GM18868 (cell line): ENCODE data around the gene SUPT16H.
A peak's percentile ranks its signal among the peaks of the same experiment; 100 is the strongest.

Source experiments
- ATAC-seq: cut with Tn5 transposase; IDR thresholded peaks from one replicate; pipeline ENCODE4 v1.9.1; 2021; ENCODE audit warnings: mild to moderate bottlenecking, moderate library complexity; ENCODE audit not compliant: unreplicated experiment

The SUPT16H gene

DNA sequence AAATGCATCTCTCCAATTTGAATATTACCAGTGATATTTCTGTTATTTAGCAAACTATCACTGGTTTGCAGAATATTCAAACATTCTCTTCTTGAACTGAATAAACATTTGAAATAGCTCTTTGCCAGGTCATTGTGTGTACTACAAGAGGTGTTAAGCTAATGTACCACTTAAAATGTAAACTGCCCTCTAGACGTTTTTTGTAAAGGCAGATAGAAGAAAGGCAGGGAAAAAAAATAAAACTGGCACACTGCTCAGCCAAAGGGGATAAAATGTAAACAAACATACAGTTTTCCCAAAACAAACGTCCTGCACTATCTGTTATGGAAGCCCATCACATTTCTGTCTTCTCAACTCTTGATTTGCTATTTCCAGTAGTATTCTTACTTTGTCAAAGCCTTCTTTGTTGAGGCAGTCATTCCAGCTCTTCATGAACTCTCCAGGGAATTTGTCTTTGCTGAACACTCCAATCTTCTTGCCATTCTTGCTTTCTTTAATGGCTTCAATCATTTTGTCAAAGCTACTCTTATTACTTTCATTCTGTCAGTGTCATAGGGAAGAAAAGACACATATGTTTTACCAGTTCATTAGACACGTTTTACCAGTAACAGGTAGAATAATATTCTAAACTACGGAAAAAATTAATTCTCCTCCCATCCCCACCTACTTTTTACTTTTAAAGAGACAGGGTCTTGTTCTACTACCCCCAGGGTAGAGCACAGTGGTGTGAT, 13.7 kb downstream of the SUPT16H start:
- ATAC-seq, result no peak

DNA sequence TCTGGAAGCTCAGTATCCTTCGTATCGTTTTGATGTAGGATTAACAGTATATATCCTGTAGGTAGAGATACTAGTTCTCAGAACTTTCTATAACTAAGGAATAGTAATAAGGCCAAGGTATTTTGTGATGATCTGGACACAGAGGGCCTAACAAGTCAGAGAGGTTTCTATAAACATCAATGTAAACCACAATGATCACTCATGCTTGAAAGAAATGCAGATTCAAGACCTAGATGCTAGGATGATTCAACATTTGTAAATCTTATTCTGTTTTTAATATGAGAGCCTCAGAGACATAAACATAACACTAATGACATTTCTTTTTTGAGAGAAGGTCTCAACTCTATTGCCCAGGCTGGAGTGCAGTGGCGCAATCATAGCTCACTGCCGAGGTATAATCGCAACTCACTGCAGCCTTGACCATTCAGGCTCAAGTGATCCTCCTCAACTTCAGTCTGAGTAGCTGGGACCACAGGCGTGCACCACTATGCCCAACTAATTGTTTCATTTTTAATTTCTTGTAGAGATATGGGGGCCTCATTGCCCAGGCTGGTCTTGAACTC, 16.2 kb downstream of the SUPT16H start:
- no peak for ATAC-seq

DNA sequence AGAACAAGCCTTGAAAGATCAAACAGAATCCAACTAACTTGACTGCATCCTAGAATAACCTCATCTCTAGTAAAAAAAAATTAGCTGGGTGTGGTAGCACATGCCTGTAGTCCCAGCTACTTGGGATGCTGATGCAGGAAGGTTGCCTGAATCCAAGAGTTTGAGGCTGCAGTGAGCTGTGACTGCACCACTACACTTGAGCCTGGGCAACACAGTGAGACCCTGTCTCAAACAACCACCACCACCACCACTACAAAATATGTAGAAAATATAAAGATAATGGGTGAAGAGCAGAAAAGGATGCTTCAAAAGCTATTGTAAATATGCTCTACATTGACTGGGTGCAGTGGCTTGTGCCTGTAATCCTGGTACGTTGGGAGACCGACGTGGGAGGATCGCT, 27.3 kb downstream of the SUPT16H start:
- no peak for ATAC-seq

- ATAC-seq, result peak; percentile 87
Observed at GRCh38 chr14:21352587-21352986, 31.2 kb downstream of the SUPT16H start.

DNA sequence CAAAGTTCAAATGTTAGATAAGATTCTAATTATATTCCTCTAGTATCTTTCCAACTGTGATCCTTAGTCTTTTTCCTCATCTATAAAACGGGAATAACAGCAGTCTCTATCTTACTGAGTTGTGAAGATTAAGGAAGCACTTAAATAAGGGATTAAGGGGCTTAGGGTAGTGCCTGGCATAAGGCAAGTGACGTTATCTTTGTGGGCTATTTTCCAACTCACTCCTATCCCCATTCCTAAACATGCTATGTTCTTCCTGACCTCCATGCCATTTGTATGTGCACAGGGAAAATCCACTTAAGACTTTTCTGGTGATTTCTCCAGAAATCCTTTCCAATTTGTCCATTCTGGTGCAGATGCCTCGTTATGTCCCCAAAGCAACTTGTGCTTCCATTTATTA, 33.3 kb downstream of the SUPT16H start:
- no peak for ATAC-seq

DNA sequence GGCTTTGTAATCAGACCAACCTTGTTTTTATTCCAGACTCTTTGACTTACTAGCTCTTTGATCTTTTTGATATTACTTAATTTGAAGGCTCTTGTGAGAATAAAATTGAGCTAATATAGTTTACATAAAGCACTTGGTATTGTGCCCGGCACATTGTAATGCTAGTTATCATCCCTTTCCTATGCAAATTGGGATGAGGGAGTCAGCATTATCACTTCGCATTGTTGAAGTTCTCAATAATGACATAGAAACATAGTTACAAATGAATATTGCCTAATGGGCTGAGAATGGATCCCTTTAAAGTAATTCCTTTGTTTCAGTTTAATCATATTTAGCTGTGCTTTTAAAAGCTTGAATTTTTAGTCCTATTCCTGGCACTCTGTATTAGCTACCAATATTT, 36.6 kb downstream of the SUPT16H start:
- no peak for ATAC-seq

DNA sequence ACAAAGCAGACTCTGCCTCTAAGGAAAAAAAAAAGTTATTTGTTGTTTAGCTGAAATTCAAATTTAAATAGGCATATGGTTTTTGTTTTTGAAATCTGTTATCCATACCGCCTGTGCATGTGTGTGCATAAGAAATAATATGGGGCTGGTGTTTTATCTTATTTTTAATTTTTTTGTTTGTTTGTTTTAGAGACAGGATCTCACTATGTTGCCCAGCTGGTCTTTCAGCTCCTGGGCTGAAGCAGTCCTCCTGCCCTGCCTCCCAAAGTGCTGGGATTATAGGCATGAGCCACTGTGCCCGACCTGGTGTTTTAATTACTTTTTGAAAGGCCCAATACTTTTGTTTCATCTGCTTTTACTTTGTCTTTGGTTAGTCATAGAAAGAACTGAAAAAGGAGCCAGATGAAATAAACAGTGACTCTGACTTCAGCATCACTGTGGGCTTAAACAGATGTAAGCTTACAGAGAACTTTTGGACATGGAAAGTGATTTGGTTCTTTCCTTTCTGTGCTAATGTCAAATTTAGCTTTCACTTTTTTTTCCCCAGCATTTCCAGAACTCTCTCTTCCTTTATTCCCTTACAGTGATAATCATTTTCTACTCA, 37.2 kb downstream of the SUPT16H start:
- no peak for ATAC-seq

DNA sequence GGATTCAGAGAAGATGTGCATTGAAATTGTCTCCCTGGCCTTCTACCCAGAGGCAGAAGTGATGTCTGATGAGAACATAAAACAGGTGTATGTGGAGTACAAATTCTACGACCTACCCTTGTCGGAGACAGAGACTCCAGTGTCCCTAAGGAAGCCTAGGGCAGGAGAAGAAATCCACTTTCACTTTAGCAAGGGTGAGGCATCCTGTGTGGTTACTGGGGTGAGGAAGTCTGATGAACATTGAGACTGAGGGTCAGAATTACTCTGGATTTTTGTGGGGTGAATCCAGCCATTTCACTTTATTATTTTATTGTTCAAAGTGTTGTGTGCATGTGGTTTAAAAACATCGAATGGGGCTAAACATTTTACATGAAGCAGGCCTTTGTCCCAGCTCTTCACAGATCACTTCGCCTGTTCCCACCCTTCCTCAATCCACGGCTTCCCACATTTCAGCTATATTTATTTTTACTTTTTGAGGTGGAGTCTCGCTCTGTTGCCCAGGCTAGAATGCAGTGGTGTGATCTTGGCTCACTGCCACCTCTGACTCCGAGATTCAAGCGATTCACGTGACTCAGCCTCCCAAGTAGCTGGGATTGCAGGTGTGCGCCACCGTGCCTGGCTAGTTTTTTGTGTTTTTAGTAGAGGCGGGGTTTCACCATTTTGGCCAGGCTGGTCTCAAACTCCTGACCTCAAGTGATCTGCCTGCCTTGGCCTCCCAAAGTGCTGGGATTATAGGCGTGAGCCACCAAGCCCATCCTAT, 40.6 kb downstream of the SUPT16H start:
- ATAC-seq, result no peak

GRCh38 chr14:21334202-21334906, 49.5 kb downstream of the SUPT16H start:
- ATAC-seq, result no peak

- no peak for ATAC-seq
Observed at GRCh38 chr14:21332950-21333349, 50.9 kb downstream of the SUPT16H start.

DNA sequence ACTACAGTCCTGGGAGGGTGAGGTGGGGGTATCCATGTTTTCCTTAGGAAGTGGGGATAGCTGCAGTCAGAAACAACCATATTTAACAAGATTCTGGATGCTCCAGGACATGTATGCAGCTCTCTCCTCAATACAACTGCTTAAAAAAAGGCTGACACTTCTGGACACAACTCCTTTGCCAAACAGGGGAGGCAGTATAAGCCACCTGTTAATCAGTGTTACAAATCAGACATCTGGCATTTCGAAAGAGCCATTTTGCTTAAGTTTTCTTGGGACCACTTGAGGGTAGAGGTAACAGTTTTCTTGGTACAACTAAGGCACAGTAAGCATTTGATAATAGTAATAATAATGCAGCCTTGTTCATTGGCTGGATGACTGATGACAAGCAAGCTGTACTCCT, 56.8 kb downstream of the SUPT16H start:
- ATAC-seq, result no peak

GRCh38 chr14:21322716-21323115, 61.1 kb downstream of the SUPT16H start:
- ATAC-seq, result no peak

- no peak for ATAC-seq
Observed at GRCh38 chr14:21320913-21321312, 62.9 kb downstream of the SUPT16H start.

GRCh38 chr14:21317398-21317797, 66.4 kb downstream of the SUPT16H start:
- no peak for ATAC-seq

- no peak for ATAC-seq
Observed at GRCh38 chr14:21313512-21313911, 70.3 kb downstream of the SUPT16H start.

GRCh38 chr14:21311614-21312013, 72.2 kb downstream of the SUPT16H start:
- no peak for ATAC-seq

DNA sequence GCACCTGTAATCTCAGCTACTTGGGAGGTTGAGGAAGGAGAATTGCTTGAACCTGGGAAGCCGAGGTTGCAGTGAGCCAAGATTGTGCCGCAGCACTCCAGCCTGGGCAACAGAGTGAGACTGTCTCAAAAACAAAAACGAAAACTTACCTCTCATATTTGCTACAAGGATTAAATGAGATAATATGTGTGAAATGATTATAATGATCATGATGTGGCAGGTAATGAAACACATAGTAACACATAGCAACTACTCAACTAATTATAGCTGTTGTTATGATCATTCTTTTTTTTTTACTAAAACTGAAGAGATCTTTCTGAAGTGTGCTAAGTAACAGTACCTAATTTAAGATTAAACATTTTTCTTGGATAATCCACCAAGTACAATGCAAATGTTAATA, 73.9 kb downstream of the SUPT16H start:
- ATAC-seq, result no peak

GRCh38 chr14:21309238-21309636, 74.6 kb downstream of the SUPT16H start:
- no peak for ATAC-seq

DNA sequence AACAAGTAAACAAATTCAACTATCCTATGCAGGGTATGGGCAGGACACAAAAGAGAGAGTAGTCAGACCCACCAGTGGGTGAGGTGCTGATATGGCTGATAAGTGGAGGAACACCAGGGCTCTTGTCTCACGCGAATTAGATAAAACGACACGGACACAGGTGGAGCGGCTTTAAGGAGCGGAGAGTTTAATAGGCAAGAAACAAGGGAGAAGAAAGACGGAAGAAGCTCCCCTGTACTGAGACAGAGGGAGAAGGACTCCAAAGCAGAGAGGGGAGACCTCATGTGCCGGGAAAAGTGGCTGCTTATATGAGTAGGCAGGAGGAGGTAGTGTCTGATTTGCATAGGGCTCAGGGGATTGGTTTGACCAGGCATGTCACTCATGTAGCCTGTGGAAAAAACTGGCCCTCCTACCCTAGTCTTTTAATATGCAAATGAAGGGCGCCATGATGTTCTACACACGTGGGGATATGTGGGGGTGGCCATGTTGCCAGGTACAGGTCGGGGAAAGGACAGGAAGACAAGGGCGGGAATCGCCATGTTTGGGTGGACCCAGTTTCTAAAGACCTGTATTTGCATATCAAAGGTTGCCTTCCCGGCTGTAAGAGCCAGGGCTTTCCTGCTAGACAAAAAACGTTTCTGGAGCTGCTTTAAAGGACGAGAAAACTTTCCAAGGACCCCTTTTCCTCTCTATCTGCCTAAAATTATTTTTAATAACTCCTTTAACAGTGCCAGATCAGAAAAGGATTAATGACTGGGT, 75.2 kb downstream of the SUPT16H start:
- ATAC-seq, result peak; percentile 80

- peak; percentile 37 for ATAC-seq
Observed at GRCh38 chr14:21308132-21308478, 75.7 kb downstream of the SUPT16H start.
